ENCODE data around the gene PDZD2.
"Not testable (repeated sequence)": the region's sequence is repeated elsewhere in the genome, so short reads cannot be mapped to it uniquely, and the experiment has no call there.

PDZD2 gene

DNA sequence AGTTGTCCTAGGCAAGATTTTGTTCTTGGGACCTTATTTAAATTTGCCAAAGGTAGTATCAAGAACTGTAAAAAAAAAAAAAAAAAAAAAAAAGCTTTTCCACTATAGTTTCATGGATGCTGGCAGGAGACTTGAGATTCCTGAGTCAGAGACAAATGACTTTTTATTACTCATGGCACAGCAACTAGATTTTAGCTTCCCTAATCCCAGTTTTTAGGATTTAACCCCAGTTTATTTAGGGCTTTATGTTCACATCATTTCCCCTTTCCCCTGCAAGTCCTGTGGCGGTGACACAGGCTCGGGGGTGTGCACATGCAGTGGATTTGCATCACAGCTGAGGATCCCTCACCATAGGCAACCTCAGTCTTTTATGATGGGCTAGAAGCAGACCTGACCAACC is 390.3 kb downstream of the PDZD2 start:
- DNase-seq (ENCODE audit: low read depth in 2 of 2, low spot score in 1 of 2): no peak

DNA sequence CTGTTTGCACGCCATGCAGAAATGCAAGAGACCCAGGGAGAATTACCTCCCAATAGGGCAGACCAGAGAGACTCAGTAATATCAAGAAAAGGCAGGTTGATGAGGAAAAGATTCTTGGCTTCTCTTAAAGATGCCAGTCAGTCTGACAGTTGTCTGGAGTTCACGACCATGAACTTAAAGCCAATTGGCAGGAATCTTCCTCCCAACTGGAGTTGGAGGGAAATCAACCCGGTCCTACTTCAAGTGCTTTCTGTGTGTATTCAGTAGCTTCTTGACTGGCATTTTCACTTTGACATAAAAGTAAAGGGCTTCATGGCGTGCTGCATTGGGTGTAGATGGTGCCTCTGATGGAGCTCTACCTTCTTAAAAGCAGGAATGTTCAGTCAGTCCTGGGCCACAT is 390.9 kb downstream of the PDZD2 start:
- DNase-seq (ENCODE audit: low read depth in 2 of 2, low spot score in 1 of 2): no peak

DNA sequence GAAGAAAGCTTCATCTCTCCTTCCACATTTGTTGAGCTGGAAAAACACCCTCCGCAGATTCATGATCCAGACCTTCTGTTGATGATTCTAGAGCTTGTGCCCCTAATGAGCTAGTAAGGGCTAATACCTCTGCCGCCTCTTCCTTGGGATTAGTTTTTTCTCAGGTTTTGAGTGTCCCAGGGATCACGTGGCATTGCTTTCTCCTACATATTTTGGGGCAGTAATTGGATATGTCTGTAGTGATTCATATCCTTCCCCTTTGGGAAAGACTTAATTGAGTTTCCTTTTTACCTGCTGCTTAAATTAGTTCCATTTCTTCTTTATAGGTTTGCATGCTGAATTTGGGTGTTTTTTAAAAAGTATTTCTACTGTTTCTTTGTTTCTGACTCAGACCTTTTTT is 391.3 kb downstream of the PDZD2 start:
- no peak for DNase-seq (ENCODE audit: low read depth in 2 of 2, low spot score in 1 of 2)

DNA sequence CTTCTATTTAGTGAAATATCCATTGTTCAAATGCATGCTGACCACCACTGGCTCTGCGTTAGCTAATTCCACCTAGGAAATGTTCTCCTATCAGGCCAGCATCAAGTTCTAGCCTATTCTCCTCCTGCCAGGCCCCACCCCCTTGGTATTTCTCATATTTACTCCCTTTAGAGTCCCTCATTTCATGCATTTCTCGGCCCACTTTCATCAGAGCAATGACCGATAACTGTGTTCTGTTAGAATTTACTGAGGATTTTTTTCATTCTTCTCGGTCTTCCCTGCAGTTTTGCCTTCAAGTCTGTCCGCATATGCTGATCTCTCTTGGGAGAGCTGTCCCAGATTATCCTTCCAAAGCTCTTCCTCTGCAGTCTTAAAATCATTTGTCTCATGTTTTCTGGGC is 391.8 kb downstream of the PDZD2 start:
- no peak for DNase-seq (ENCODE audit: low read depth in 2 of 2, low spot score in 1 of 2)

DNA sequence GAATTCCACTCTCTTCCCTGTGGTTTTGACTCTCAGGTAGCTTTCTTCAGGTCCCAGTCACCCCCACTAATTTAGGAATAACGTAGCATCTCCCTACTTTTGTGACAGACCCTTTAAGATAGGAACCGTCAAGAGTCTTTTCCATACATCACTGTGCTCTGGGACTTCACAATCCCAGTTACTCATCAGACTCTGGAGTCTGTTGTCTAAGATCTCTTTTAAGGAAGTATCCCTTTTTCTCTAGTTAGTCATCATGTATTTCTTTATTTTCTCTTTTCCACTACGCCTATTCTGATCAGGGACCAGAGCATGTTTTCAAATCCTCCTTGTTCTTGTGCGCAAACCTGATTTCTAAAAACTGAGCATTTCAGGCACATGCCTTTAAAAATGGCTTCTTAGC is 392.2 kb downstream of the PDZD2 start:
- DNase-seq (ENCODE audit: low read depth in 2 of 2, low spot score in 1 of 2): no peak

DNA sequence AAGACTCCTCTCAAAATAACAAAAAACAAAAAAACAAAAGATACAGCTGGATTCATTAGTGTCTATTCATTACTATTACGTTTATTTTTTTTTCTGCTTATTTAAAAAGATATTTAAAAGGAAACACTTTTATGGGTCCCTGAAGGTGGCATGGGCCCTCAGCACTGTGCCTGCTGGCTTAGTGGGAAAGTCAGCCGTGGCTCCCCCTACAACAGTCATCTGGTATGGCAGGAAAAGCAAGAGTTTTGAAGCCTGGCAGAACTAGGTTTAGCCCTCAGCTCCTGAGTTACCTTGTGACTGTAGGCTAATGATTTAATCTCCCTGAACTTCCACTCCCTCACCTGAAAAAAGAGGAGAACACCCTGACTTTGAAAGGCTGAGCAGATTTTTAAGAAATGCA is 399.6 kb downstream of the PDZD2 start:
- no peak for DNase-seq (ENCODE audit: low read depth in 2 of 2, low spot score in 1 of 2)

DNA sequence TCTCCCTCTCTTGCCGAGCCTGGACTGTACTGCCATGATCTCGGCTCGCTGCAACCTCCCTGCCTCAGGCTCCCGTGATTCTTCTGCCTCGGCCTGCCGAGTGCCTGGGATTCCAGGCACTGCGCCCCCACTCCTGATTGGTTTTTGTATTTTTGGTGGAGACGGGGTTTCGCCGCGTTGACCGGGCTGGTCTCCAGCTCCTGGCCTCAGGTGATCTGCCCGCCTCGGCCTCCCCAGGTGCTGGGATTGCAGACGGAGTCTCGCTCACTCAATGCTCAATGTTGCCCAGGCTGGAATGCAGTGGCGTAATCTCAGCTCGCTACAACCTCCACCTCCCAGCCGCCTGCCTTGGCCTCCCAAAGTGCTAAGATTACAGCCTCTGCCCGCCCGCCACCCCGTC is 400.2 kb downstream of the PDZD2 start:
- DNase-seq (ENCODE audit: low read depth in 2 of 2, low spot score in 1 of 2): not testable (repeated sequence)

DNA sequence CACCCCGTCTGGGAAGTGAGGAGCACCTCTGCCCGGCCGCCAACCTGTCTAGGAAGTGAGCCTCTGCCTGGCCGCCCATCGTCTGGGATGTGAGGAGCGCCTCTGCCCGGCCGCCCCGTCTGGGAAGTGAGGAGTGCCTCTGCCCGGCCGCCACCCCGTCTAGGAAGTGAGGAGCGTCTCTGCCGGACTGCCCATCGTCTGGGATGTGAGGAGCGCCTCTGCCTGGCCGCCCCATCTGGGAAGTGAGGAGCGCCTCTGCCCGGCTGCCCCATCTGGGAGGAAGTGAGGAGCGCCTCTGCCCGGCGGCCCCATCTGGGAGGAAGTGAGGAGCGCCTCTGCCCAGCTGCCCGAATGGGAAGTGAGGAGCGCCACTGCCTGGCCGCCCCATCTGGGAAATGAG is 400.7 kb downstream of the PDZD2 start:
- DNase-seq (ENCODE audit: low read depth in 2 of 2, low spot score in 1 of 2): not testable (repeated sequence)

DNA sequence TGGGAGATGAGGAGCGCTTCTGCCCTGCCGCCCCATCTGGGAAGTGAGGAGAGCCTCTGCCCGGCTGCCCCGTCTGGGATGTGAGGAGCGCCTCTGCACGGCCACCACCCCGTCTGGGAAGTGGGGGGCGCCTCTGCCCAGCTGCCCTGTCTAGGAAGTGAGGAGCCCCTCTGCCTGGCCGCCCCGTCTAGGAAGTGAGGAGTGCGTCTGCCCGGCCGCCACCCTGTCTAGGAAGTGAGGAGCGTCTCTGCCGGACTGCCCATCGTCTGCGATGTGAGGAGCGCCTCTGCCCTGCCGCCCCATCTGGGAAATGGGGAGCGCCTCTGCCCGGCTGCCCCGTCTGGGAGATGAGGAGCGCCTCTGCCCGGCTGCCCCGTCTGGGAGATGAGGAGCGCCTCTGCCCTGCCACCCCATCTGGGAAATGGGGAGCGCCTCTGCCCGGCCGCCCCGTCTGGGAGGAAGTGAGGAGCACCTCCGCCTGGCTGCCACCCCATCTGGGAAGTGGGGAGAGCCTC is 401.3 kb downstream of the PDZD2 start:
- not testable (repeated sequence) for DNase-seq (ENCODE audit: low read depth in 2 of 2, low spot score in 1 of 2)

DNA sequence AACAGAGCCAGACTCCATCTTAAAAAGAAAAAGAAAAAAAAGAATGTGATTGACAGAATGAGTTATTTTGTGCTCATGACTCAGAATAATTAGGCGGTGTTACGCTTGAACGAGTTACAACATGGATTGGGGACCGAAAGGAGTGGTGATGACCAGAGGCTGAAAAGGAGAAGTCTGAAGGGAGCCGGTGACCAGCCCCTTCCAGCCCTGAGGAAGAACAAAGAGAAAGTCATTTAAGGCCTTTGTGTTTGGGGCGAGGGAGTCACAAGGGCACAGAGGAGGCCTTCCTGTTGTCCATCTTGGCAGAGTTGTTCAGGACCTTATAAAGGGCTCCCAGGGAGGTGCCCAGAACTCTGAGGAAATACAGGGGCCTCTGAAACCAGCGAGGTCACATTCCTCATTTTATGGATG is 403.6 kb downstream of the PDZD2 start:
- no peak for DNase-seq (ENCODE audit: low read depth in 2 of 2, low spot score in 1 of 2)

DNA sequence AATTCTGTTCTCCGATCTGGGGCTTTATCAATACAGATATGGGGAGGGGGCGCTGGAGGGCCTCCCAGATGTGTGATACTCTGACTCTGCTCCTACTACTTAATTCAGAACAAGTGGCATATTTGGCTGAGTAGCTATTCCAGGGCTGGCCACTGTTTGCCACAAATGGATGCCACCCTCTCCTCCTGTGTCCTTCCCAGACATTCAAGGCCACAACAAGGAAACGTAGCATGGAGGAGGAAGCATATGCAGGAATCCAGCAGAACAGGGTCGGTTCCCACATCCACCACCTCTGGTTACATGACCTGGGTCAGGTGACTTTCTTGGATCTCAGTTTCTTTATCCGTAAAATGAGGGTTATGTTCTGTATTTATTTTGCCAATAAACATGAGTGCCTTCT is 404.2 kb downstream of the PDZD2 start:
- DNase-seq (ENCODE audit: low read depth in 2 of 2, low spot score in 1 of 2): no peak

DNA sequence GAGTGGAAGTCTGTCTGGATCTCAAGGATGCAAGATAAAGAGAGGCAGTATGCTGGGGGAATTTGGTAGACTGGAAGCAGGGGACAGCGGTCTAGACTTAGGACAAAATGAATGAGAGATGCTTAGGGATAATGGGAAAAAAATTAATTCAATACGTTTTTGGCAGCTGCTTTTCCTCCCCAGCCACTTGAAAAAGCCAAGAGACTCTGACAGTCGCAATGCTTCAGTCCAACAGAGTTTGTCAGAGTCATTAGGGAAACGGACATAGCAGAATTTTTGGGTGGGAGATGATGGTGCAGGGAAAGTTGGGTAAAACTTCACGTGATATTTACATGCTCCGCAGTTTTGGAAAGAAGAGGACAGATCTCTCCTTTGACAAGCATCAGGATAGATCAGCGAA is 405.5 kb downstream of the PDZD2 start:
- no peak for DNase-seq (ENCODE audit: low read depth in 2 of 2, low spot score in 1 of 2)

DNA sequence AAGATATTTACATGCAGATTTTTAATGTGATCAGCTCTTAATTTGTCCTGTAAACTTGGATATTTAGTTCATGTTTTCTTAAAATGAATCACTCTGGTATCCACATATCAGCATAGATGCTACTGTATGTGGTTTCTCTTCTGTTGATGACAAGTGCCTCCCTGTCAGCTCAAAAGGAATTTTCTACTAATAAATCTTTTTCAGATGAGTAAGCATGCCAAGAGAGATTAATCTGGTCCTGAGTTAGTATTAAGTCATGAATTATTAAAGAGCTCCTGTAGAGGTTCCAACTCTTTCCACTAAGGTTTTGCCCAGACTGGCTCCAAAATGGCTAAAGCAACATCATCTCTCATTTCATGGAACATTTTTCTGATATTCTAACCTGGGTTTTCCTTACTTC is 406.0 kb downstream of the PDZD2 start:
- DNase-seq (ENCODE audit: low read depth in 2 of 2, low spot score in 1 of 2): no peak

DNA sequence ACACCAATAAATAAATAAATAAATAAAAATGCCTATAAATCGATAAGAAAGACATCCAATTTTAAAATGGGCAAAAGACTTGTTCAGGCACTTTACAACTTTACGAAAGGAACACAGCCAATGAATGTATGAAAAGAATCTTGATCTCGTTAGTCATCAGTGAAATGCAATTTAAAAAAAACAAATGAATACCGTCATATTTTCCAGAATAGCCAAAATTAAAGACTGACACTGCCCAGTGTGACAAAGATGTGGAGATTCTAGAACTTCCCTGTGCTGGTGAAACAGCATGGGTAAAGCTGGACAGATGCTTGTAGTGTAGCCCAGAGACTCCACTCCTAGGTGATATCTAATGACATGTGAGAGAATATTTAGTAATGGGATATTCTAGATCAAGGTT is 408.1 kb downstream of the PDZD2 start:
- no peak for DNase-seq (ENCODE audit: low read depth in 2 of 2, low spot score in 1 of 2)

DNA sequence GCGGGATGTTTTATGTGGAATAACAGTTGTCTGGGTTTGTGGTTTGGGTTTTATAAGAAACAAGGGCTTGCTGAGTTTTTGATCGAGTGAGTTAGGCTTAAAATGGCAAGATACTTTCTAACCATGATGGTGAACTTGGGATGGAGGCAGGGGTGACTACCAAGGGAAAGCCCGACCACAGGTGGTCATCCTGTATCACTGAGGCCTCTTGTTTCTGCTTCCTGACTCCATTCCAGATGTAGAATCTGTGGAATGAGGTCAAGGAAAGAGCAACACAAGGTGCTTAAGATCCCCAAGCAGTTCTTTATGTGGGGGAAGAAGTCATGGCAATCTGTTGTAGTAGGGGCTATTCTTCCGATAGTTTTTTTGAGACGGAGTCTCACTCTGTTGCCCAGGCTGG is 412.9 kb downstream of the PDZD2 start:
- no peak for DNase-seq (ENCODE audit: low read depth in 2 of 2, low spot score in 1 of 2)

DNA sequence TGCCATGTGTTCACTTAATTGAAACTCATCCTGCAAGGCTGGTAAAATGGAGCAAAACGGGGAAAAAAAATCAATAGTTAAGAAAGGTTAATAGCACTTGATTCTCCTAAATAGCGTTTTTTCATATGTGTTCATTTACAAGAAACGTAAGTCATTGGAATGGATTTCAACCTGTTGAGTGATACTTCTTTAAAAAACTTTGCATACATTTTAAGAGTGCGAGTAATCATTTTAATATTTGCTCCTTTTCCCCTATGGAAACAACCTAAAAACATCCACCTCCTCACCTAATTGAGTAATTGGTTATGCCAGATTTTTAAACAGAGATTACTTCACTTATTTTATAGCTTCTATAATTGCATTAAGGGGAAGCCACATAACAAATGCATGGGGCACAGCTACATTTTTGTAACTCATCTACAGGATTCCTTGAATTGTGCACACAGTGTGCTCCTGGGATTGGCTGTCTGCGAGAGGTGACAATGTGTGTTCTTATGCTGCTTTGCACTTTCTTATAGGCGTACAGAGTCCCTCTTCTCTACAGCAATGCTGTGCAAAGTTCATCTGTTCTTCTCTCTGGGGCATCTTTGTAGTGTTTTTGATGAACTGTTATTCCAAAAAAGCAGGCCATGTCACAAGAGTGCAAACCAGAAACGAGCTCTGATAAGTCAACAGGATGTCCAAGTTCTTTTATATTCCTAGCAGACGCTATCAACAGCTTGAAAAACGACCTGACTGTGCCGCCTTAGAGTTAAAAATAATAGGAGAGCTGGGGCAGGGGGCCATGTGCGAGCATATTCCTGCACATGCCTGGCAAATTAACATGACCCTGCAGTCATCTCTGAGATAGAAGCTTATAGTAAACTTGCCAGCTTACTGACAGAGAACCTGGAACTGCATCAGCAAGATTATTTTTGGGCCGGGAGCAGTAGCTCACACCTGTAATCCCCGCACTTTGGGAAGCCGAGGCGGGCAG is 417.2 kb downstream of the PDZD2 start:
- DNase-seq (ENCODE audit: low read depth in 2 of 2, low spot score in 1 of 2): no peak

DNA sequence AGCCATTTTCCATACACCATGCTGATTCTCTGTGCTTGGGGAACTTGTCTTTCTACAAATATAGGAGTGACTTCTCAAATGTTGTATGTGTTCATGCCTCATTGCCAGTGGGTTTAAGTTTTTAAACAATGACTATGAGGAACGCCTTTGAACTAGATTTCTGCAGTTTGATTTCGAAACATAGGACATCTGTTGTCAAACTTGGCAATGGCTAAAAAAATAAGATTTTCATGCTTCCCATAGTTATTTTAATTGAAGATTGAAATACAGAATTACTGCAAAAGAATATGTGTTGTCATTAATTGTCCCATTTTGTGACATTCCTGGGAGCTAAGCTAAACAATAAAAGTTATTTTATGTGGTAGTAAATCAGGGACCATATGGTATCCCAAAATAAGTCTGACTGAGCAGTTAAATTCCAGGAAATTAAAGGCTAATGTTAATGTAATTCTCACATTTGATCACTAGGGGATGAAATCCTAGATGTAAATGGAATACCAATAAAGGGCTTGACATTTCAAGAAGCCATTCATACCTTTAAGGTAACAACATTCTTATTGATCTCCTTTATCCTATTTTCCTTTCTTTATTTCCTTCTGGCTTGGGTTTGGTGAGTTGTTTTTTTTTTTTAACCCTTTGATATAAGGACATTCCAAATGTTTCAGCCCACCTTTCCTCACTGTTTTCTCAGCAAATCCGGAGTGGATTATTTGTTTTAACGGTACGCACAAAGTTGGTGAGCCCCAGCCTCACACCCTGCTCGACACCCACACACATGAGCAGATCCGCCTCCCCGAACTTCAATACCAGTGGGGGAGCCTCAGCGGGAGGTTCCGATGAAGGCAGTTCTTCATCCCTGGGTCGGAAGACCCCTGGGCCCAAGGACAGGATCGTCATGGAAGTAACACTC is 418.5 kb downstream of the PDZD2 start:
- DNase-seq (ENCODE audit: low read depth in 2 of 2, low spot score in 1 of 2): no peak

DNA sequence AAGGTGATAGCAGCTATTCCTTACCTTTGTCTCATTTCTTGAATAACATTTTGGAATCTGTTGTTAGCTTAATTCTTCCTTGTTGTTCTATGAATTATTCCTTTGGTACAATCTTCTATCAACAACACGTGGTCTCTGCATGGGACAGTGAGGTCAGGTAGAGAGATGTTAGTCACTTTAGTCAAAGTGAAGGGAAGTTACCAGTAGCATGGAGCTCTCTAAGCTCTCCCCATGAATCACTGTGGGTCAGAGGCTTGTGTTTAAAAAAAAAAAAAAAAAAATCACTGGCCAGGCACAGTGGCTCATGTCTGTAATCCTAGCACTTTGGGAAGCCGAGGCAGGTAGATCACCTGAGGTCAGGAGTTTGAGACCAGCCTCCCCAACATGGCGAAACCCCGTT is 419.2 kb downstream of the PDZD2 start:
- DNase-seq (ENCODE audit: low read depth in 2 of 2, low spot score in 1 of 2): no peak

DNA sequence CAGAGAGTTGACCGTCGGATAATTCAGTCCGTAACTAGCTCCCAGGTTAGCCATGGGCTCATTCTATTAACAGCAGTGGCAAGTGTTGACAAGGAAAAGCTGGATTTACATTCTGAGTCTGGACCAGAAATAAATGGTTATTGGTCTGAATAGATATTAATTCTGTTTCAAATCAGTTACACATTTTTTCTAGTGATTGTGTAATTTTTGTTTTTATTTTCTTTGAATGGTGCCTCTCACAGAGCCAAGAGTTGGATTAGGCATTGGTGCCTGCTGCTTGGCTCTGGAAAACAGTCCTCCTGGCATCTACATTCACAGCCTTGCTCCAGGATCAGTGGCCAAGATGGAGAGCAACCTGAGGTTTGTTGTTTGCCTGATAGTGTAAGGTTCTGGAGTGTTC is 420.1 kb downstream of the PDZD2 start:
- no peak for DNase-seq (ENCODE audit: low read depth in 2 of 2, low spot score in 1 of 2)

DNA sequence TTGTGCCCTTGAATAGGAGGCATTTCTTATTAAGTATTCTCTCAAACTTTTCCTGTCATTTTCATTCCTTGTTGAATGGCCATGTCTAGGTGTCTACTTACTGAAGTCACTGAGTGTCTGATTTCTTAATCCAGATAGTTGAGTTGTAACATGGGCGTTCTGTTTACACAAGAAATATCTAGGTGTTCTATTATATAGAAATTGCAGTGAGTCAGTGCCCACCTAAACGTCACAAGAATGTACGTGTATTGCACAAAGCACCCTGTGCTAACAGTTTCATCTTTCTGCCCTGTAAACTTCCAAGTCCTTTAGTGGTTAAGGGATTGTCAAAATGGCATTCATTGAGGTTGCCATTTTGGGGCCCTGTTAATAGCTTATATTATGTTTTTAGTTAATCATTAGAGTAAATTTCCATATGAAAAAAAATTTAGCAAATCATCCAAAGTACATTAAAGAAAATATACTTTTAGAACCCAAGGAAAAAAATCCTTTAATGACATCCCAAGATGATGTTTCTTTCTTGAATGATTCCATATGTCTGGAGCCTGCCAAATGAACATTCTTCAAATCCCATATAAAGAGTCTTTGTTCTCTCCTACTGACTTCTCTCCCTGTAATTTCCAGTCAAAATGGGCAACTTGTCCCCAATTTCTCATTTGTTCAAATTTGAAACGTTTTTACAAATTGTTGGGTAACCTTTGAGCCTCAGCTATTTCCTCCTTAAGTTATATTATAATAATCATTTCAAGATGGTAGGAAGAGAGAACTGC is 421.0 kb downstream of the PDZD2 start:
- no peak for DNase-seq (ENCODE audit: low read depth in 2 of 2, low spot score in 1 of 2)

DNA sequence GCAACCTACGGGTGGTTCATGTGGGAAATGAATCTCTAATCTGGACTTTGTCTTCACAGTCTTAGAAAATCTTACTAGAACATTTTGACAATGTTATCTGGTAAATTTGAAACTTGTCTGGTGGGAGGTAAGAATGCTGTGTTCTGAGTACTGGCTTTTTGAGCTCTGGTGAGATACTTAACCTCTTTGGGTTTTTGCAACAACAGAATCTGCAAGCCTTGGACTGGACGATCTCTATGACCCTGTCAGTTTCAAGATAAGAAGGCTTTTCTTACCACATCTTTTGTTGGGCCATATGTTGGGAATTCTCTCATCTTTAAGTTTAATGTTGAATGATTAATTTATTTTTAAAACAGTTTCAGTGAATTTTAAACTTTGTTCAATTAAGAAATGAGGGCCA is 422.3 kb downstream of the PDZD2 start:
- DNase-seq (ENCODE audit: low read depth in 2 of 2, low spot score in 1 of 2): no peak
